ENCODE measurements around the gene ERICH6B.

The ERICH6B gene

DNA sequence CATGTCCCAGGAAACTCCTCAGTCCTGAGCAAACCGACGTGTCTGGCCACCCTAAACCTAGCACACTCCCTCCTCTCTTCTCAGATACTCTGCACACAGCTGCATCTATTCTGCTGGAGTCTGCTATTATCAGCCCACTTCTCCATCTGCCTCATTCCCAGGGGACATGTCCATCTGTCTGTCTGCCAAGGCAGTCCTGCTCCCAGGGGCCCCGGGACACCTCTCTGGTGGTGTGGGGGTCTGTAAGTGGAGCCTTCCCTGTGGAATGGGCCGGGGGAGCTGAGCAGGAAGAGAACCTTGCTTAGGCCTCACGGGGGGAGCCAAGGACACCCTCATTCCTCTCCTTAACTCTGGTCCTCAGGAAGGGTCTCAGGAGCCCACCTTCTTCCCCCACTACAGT, 72.7 kb downstream of the ERICH6B start:
- no peak for DNase-seq (ENCODE audit: insufficient read length, low spot score)
- TF ChIP-seq POLR2A (IDR thresholded peaks at IDR 0.05; ENCODE audit: low read depth, low read length) = no peak
- FAIRE-seq = no peak

DNA sequence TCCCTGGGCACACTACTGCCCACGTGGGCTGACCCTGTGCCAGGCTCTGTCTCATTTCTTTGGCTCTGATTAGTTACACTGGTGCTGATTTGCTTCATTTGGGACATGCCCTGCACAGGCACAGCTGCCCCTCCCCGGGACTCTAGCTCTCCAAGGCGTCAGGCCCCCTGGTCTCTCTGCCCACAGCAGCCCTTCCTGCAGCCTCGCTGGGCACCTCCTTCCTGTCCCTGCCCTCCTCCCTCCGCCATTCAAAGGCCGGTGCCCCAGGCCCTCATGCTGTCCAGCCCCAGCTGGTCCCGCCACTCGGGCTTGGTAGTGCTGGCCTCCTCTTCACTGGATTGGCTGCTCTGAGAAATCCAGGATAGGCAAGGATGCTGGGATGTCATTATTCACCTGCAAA, 73.1 kb downstream of the ERICH6B start:
- no peak for TF ChIP-seq POLR2A (IDR thresholded peaks at IDR 0.05; ENCODE audit: low read depth, low read length)
- DNase-seq (ENCODE audit: insufficient read length, low spot score) (no peak), FAIRE-seq (no peak)

DNA sequence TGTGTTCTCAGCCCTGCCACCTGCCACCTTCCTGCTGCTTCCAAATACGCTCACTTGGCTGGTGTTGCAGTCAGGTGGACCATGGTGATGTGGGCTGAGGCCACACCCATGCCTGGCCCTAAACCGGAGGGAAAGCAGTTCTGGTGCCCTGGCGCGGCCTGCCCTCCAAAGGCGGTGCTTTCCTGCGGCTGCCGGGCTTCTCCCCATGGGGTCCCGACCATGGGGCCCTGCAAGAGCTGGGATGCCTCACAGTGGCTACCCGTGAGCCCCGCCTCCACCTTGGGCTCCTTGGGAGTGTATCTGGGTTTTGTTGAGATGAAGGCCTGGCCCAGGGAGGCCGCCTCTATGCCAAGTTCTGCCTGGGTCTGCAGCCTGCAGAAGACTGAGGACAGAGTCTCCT, 73.7 kb downstream of the ERICH6B start:
- DNase-seq (ENCODE audit: insufficient read length, low spot score) (no peak), FAIRE-seq (no peak)
- no peak for TF ChIP-seq POLR2A (IDR thresholded peaks at IDR 0.05; ENCODE audit: low read depth, low read length)

DNA sequence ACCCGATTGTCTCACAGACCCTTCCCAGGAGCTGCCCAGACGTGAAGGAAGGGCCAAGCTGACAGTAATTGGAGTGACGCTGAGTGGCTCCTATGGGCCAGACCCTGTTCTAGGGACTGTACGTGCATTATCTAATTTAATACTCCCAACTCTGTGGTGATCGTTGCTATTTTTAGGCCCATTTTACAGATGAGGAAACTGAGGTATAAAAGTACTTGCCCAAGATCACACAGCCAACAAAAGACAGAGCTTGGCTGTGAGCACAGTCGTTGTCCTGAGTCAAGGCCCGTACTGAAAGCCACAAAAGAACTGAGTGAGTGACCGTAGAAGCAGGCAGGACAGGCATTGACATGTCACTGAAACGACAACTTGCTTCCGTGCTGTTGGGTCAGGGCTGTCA, 74.7 kb downstream of the ERICH6B start:
- no peak for TF ChIP-seq POLR2A (IDR thresholded peaks at IDR 0.05; ENCODE audit: low read depth, low read length)
- no peak for DNase-seq (ENCODE audit: insufficient read length, low spot score)
- FAIRE-seq = no peak

DNA sequence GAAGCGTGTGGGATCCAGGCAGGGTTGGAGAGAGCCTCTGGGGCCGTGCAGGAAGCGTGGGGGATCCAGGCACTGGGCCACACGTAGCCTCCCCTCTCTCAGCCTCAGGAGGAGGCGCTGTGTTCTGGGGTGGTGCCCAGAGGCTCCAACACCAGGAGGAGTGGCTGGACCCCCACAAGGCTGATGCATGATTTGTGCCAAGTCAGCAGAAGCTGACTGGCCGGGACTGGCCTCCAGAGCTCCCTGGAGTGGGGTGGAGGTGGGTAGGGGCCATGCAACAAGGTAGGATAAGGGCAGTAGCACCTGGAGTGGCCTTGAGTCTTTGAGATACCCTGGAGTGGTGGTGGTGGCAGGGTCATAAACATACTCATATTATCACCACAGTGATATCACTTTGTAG, 75.3 kb downstream of the ERICH6B start:
- DNase-seq (ENCODE audit: insufficient read length, low spot score) (no peak), FAIRE-seq (no peak)
- TF ChIP-seq POLR2A (IDR thresholded peaks at IDR 0.05; ENCODE audit: low read depth, low read length) = no peak

DNA sequence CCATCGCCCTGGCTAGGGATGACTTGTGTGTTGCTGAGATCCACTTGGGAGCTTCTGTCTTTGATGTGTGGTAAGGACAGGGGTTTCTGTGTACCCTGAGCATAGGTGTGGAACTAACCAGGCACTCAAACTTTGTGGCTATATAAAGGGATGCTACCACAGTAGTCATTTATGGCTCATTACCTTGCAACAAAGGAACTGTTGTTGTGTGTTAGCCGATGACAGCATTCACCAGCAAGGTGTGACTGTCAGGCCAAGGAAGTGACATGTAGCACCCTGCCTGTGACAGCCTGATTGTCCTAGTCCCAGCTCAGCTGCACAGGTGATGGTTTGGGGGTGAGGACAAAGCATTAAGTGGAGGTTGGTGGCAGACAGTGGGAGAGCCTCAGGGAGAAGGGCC, 77.2 kb downstream of the ERICH6B start:
- no peak for TF ChIP-seq POLR2A (IDR thresholded peaks at IDR 0.05; ENCODE audit: low read depth, low read length)
- FAIRE-seq (no peak), DNase-seq (ENCODE audit: insufficient read length, low spot score) (no peak)

DNA sequence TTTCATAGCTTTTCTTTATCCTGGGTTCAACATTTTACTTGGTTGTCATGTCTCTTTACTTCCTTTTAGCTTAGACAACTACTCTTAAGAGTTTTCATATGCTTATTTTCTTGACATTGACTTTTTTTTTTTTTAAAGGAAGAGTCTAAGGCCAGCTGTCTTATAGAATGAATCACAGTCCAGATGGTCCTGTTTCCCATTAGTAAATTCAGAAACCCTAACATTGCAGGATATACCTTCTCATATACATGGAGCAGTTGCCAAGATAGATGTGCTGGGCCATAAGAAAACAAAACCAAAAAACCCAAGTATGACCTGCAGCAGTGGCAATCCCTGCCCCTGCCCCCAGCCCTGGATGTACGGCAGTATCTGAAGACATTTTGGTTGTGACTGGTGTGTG, 78.0 kb downstream of the ERICH6B start:
- FAIRE-seq (no peak), DNase-seq (ENCODE audit: insufficient read length, low spot score) (no peak)
- no peak for TF ChIP-seq POLR2A (IDR thresholded peaks at IDR 0.05; ENCODE audit: low read depth, low read length)

DNA sequence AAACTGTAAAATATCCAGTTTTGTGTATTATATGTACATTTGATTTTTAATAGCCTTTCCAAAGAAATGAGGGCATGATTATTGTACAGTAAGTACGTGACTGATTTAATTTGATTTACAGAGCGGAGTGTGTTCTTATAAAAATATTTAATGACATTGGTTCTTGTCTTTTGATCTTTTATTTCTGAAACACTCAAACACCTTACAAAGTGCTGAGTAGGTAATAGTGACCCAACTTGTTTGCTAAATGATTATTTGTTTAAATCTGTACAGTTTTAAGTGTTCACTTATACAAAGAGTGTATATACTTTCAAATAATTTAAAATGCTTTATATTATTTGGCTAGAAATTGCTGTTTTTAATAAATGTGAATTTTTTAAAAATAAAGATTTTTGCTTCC, 79.3 kb downstream of the ERICH6B start:
- TF ChIP-seq POLR2A (IDR thresholded peaks at IDR 0.05; ENCODE audit: low read depth, low read length) = no peak
- no peak for DNase-seq (ENCODE audit: insufficient read length, low spot score)
- no peak for FAIRE-seq

DNA sequence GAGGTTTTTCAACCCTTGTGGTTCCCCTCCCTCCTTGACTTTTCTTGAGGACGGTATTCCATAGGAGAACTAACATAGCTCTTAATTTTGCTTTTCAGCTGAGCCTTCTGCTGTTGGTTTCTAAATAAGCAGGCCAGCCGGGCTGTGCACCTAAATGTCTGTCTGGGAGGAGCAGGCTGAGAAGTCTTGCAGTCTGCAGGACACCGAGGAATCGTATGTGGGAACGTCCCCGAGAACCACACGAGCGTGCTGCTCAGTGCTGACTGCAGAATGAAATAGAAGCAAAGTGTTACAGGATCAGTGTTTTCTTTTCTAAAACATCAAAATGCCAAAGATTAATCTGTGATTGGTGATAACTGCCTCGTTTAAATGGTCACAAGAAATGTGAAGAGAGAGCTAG, 80.9 kb downstream of the ERICH6B start:
- TF ChIP-seq POLR2A (IDR thresholded peaks at IDR 0.05; ENCODE audit: low read depth, low read length) = no peak
- FAIRE-seq = no peak

DNA sequence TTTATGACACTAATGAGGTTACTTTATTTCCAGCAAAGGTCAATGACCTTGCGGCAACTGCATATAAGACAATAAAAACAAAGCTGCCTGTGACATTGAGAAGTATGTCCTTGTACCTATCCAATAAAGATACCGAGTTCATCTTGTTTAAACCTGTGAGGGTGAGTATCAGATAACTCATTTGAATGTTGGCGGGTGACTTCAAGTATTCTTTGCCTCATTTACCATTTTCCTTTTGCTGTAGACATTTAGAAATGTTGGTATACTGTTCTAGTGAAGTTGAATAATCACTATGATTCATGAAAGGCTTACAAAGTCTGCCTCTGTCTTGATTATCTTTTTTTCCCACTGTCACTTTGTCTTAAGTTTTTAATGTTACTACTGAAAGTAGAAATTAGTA, 85.8 kb downstream of the ERICH6B start:
- no peak for TF ChIP-seq POLR2A (IDR thresholded peaks at IDR 0.05; ENCODE audit: low read depth, low read length)
- DNase-seq (ENCODE audit: insufficient read length, low spot score) (no peak), FAIRE-seq (no peak)

More for the DNA sequence above, 80.9 kb downstream of the ERICH6B start:
- no peak for DNase-seq (ENCODE audit: insufficient read length, low spot score)

DNA sequence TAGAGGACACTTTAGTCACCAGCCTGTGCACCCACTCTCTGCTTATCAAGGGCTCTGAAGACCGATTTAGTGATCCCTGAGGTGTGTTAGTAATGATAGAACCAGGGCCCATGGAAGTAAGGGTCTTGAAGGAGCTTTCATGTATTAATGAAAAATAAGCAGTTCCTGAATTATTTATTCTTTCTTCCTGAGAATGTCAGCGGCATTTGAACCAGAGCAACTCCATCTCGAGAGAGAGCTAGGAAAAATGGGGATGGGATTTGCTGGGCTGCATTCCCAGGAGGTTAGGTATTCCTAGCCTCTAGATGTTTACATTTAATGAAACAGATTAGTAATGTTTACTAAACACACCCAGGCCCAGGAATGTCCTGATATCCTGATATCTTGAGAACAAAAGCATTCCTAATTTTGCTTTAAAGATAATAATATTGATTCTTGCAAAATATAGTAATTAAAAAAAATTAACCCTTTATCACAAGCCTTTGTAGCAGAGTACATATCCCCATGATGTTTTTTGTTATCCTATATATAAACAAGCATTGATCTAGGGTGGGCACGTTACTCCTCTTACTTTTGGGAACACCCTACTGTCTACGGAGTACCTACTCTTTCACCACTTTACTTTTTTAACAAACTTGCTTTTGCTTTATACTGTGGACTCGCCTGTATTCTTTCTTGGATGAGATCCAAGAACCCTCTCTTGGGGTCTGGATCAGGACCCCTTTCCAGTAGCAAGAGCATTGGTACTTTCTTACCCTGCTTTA, 87.7 kb downstream of the ERICH6B start:
- FAIRE-seq = no peak
- no peak for DNase-seq (ENCODE audit: insufficient read length, low spot score)
- no peak for TF ChIP-seq POLR2A (IDR thresholded peaks at IDR 0.05; ENCODE audit: low read depth, low read length)

DNA sequence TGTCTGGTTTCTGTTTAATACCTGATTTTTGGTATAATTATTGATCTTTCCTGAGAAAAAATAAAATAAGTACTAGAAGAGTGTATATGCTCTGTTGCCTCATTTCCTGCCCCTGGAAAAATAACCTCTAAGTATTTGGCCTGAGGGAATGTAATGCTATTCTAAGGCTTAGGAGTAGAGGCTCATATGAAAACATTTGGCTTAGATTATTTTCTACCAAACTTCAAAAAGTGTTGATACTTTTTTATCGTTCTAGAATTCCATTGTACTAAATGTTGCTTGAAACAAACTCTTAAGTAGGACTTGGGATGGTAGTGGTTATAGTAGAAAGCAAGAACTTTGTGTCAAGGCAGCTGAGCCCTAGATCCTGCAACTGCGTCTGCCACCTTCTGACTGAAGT, 93.0 kb downstream of the ERICH6B start:
- no peak for DNase-seq (ENCODE audit: insufficient read length, low spot score)
- FAIRE-seq = no peak
- no peak for TF ChIP-seq POLR2A (IDR thresholded peaks at IDR 0.05; ENCODE audit: low read depth, low read length)

DNA sequence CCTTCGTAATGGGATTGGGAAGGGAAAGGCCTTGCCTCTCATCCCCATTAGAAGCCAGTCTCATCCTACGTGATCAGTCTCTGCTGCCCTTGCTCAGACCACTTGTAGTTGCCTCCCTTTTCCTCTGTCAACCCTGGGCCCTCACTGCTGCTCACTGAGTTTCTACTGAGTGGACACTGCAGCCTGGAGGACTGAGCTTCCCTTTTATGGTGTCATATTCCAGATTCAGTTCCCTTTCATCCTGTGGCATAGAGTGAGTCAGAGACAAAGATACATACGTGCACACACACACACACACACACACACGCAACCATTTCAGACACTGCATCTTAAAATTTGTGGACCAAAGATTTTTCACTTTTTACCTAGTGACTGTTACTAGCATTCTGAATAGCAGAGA, 94.2 kb downstream of the ERICH6B start:
- DNase-seq (ENCODE audit: insufficient read length, low spot score) (no peak), FAIRE-seq (no peak)
- no peak for TF ChIP-seq POLR2A (IDR thresholded peaks at IDR 0.05; ENCODE audit: low read depth, low read length)

DNA sequence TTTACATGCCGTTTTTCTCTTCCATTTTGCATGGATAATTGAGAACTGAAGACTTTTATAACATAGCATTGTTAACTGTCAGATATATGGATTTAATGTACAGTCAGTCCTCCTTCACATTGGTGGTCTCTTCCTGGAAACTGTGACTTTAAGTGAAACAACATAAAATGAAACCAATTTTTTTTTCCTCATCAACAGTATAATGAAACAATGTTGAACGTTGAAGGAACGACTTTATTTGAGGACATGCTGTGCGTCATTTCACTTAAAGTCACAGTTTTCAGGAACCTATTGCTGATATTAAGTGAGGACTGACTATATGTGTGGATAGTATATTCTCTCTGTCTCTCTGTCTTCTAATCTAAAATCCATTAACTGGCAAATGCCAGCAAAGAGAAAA, 96.0 kb downstream of the ERICH6B start:
- FAIRE-seq = no peak
- no peak for DNase-seq (ENCODE audit: insufficient read length, low spot score)
- TF ChIP-seq POLR2A (IDR thresholded peaks at IDR 0.05; ENCODE audit: low read depth, low read length) = no peak

DNA sequence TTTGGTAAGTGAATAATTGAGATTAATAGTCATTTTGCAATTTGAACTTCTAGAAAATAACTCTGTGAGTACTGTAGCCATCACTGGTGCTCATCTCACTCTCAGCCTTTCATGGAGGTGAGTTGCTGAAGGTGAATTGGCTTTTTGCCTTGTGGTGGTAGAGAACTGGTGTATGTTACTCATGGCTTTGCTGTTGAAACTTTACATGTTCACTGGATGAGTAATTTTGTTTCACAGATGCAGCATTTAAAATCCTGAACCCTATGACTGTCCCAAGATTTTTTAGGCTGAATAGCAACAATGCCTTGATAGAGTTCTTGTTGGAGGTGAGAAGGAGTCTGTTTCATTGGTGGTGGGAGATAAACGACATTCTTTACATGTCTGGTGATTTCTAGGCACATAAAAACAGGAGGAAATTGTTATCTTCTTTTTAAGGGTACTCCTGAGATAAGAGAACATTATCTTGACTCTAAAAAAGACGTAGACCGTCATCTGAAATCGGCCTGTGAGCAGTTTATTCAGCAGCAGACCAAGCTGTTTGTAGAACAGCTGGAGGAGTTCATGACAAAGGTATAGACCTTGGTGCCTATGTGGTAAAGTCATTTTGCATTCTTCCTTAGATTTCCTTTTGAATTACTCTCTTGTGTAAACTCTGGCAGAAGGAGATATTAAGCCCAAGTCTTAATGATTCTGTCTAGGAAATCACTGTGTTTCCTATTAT, 96.9 kb downstream of the ERICH6B start:
- no peak for DNase-seq (ENCODE audit: insufficient read length, low spot score)

More for the DNA sequence above, 96.9 kb downstream of the ERICH6B start:
- TF ChIP-seq POLR2A (IDR thresholded peaks at IDR 0.05; ENCODE audit: low read depth, low read length) = no peak
- FAIRE-seq = peak; percentile 52

Measured in H54 (cell line).